Sciatic nerve (tissue), 2 donors: ENCODE results near the gene LIPT1. TPM values are rescaled to one million over a fixed set of nuclear protein-coding genes. Genes with fewer than 3 reads are reported as not detected.
"Not testable (repeated sequence)": the region's sequence is repeated elsewhere in the genome, so short reads cannot be mapped to it uniquely, and the experiment has no call there.

Experiments
- ATAC-seq: fragments of 200-7000 bp; cut with Tn5 transposase; one replicate; pipeline ENCODE4 v1.9.1; 2020; ENCODE audit warnings: mild to moderate bottlenecking, moderate library complexity
- DNase-seq: peaks from one replicate; pipeline ENCODE4 v3.0.0-alpha.2; 2020; ENCODE audit warnings: low spot score
- intact Hi-C: fragments of 100-400 bp; cut with DNase I; formaldehyde crosslinking; loops from one replicate; pipeline ENCODE4 v1.14.2; 2022
- total RNA-seq: library from RNA; stranded (reverse); fragmentation: NEBNext Ultra II Directional; extraction: Animal tissue kit (Norgen Biotek cat#: 25700); gene quantifications from one replicate; pipeline ENCODE4 v1.2.1, GENCODE V29; 2021
- donor health status: DM: no; HTN: no; CAD: no.
- donor health status: DM: no; HTN: no; CAD: no.

The LIPT1 gene
- total RNA-seq, 1 donor from 2014 or later: 12.1 TPM

DNA sequence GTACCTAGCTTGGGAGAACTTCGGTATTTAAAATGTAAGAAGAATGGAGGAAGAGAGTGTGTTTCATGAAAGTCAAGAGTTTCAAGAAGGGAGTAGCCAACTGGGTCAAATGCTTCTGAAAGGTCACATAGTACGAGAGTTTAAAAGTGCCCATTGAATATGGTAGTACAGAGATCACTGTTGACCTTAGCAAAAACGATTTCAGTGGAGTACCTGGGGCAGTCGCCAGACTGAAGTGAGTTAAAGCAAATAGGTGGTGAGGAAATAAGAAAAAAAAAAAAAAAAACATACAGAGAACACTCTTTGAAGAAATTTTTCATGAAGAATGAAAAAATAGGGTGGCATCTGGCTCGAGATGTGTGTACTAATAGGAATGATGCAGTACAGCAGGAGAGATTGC lies 11.5 kb downstream of the LIPT1 start:
- DNase-seq: no peak
- intact Hi-C loops: loop anchor here (10.0 kb wide), 1 partner anchor 329 kb away; the partner anchor contains the start of gene REV1
- ATAC-seq: no peak

DNA sequence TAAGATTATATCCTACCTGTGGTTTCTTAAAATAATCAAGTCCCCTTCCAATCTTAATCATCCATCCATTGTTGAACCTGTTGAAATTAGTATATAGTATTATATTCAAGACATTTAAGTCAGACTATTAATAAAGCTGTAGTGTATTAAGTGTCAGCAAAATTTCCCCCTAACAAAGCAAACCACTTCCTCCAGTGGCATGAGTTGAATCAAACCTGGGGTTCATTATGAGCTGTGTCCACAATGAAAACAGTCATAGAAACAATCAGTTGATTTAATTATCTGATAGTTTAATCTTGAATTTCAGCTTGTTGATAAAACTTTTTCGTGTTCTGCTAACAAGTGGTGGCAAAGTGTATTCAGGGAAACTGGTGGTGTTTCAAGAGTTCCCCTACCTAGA lies 14.8 kb downstream of the LIPT1 start:
- intact Hi-C loops: loop anchor here (10.0 kb wide), 1 partner anchor 325 kb away; the partner anchor contains the start of gene REV1
- no peak for ATAC-seq
- DNase-seq: no peak

DNA sequence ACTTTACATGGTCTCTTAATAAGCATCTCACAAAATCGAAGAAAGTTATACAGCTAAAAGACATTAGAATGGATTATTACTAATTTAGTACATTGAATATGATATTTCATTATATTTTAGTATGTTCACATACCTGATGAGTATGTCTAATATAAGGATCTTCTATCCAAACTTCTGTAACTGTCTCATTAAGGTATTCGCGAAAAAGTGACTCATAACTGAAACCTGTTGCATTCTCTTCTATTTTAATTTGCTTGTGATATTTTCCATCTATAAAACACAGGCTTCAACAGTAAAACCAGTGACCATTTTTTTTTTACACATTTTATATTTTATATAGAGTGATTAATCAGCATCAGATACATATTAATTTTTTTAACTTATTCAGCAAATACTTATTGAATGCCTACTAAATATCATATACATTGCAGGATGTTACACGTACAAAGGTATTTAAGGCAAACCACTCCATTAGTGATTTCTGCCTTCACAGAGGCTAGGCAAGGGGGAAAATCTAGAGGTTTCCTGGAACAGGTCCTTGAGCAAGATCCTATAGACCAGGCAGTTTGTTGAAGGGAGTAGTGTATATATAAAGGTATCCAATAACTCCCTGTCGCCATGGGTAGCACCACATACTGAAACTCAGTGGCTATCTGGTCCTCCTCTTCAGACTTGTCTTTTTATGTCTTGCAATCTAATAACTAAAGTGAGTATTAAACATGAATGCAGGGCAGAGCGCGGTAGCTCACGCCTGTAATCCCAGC lies 16.8 kb downstream of the LIPT1 start:
- intact Hi-C loops: no loop called here
- no peak for DNase-seq
- ATAC-seq: no peak

DNA sequence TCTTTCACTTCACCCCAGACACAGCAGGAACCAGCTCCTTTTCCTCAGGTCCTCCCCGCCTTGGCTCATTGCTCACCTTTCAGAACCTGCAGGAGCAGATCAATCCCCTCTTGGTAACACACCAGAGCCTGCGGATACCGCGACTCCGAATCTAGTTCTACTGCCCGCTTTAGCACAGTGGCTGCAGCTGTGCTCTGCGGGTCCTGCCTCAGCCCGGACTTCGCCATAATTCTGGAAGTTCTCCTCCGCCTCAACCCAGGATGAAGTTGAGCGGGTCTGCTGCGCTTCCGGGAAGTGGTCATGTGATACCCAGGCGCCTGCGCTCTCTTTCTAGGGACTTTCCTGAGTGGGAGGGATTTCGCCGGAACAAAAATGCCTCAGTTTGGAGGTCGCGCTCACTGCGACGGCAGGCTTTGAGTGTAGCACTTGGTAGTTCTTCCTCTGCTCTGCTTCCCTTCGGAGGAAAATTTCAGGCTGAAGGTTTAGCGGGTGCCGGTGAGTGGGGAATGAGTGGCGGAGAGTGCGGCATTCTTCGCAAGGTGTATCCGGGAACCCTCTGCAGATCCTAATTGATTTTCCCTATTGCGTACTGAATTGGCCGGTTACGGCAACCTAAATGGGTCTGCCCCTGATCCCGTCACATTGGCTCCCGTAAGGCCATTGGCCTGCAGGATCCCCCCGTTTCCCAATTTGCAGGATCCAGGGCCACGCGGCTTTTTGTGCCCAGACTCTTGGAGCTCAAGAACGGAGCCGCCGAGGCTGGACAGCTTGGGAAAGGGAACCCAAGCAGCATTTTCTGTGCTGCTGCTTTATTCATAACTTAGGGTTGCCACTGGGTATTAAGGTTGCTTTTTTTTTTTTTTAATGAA lies 26.2 kb downstream of the LIPT1 start, which contains the start of the genes MITD1 and MRPL30:
Gene MITD1 (minus strand): TSS at position 304 of the 869 bp plus-strand sequence. CDS start 77 bp downstream, at position 227.
Gene MRPL30 (plus strand): TSS at position 430 of the 869 bp plus-strand sequence. CDS start 5,020 bp downstream, outside the sequence.
- DNase-seq (peak; percentile 94), ATAC-seq (peak; percentile 100)
- intact Hi-C loops: no loop called here

DNA sequence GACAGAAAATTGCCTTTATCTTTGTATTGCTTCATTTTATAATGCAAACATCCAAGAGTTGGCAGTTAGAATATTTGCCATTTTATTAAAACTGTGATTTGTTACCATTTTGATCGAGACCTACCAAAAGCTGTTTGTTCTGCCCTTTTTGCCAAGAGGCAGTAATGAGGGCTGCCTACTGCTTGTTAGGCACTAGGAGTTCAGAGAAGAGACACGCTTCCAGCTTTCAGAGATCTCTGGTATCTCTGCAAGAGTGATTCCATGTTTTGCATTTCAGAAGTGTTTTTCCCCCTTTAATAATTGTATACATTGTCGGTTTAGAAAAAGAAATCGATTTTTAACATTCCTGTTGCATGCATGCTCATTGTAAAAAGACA lies 26.8 kb downstream of the LIPT1 start:
- intact Hi-C loops: no loop called here
- ATAC-seq: no peak
- no peak for DNase-seq

DNA sequence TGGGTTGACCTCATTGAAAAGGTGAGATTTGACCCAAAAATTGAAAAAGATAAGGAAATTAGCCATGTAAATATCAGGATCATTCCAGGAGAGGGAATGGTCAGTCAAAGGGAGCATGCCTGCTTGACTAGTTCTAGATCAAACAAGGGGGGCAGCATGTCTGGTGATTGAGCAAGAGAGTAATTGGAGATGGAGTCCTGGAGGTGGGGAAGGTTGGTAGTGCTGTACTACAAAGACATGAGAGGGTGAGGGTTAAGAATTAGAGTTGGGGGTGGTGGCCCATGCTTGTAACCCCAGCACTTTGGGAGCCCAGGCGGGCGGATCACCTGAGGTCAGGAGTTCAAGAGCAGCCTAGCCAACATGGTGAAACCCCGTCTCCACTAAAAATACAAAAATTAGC lies 28.3 kb downstream of the LIPT1 start:
- intact Hi-C loops: no loop called here
- ATAC-seq: no peak
- no peak for DNase-seq

DNA sequence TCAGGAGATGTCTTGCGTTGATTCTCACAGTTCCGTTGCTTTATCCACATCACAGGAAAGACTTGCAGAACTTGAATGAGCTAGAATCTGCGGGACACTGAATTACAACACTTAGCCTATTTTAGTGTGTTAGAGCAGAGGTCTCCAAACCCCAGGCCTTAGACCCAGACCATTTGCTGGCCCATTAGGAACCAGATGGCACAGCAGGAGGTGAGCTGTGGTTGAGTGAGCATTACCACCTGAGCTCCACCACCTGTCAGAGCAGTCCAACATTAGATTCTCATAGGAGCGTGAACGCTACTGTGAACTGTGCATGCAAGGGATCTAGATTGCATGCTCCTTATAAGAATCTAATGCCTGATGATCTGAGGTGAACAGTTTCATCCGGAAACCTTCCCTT lies 30.0 kb downstream of the LIPT1 start:
- ATAC-seq: no peak
- intact Hi-C loops: no loop called here
- DNase-seq: no peak

DNA sequence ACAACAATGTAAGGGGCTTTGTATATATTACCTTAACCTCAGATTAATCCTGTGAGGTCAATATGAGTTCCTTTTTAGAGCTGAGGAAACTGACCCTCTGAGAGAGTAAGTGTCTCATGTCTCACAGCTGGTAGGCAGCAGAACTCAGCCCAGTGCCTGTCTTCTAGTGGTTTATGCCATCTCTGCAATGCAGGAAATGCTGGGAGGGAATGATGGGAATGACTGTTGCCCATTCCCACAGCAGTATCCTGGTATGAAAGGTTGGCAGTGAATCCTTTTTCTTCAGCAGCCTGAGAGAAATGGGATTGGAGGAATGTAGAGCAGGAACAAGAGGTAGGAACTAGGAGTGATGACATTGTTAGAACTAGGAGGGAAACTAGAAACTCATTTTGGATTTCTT lies 32.2 kb downstream of the LIPT1 start:
- no peak for ATAC-seq
- DNase-seq: no peak
- intact Hi-C loops: no loop called here

DNA sequence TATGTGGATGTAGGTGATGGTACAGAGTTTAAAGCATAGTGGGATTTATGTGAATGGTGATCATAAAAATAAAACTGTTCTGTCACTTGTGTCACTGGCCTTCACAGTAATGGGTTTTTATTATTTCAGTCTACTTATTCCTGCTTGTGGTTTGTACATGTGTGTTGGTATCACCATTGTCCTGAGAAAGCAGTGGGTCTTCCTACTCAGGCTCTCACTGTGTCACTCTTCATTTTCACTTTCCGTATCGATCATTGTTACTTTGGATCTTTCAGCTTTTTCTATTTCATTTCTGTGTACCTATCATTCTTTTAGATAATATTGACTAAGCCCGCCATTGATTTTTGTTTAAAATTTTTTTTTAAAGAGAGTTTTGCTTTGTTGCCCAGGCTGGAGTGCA lies 33.6 kb downstream of the LIPT1 start:
- ATAC-seq: no peak
- intact Hi-C loops: no loop called here
- no peak for DNase-seq

DNA sequence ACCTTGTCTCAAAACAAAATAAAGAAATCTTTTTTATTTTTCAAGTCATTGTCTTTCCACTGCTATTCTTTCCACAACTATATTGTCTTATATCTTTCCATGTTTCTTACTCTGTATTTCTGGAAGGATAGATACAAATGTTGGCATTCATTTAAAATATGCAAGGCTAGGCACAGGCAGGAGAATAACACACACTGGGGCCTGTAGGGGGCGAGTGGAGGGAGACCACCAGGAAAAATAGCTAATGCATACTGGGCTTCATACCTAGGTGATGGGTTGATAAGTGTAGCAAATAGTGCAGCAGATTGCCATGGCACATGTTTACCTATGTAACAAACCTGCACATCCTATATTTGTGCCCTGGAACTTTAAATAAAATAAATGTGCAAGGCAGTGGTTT lies 35.8 kb downstream of the LIPT1 start:
- DNase-seq: no peak
- ATAC-seq: no peak

DNA sequence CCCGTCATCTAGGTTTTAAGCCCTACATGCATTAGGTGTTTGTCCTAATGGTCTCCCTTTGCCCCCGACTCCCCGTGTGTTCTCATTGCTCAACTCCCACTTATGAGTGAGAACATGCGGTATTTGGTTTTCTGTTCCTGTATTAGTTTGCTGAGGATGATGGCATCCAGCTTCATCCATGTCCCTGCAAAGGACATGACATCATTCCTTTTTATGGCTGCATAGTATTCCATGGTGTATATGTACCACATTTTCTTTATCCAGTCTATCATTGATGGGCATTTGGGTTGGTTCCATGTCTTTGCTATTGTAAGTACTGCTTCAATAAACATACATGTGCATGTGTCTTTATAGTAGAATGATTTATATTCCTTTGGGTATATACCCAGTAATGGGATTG lies 37.6 kb downstream of the LIPT1 start:
- ATAC-seq, intact Hi-C loops, DNase-seq: not testable (repeated sequence)

More for the DNA sequence above, 35.8 kb downstream of the LIPT1 start:
- intact Hi-C loops: no loop called here

DNA sequence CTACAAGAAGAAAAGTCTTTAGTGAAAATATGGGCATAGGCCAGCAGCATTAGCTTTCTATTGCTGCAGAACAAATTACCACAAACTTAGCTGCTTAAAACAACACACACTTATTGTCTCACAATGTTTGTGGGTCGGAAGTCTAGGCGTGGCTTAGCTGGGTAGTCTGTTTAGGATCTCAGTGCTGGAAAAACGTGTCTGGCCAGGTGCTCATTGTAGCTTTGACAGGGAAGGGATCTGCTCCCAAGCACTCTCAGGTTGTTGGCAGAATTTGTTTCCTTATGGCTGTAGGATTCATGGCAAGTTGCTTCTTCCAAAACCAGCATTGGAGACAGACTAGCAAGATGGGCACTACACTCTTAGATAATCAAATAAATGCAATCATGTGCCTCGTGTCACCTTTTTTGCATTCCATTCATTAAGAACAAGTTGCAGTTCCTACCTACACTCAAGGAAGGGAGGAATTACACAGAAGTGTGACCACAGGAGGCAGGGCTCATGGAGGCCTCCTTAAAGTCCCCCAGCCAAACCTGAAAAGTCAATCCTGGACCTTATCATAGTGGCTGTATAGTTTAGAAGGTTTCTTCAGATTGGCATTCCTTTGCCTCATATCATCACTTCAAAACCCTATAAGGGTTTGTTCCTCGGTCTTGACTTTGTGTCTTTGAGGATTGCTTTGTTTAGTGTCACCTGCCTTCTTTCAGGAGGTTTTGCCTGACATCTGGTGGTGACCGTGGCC lies 43.5 kb downstream of the LIPT1 start:
- intact Hi-C loops: no loop called here
- no peak for DNase-seq
- ATAC-seq: no peak

DNA sequence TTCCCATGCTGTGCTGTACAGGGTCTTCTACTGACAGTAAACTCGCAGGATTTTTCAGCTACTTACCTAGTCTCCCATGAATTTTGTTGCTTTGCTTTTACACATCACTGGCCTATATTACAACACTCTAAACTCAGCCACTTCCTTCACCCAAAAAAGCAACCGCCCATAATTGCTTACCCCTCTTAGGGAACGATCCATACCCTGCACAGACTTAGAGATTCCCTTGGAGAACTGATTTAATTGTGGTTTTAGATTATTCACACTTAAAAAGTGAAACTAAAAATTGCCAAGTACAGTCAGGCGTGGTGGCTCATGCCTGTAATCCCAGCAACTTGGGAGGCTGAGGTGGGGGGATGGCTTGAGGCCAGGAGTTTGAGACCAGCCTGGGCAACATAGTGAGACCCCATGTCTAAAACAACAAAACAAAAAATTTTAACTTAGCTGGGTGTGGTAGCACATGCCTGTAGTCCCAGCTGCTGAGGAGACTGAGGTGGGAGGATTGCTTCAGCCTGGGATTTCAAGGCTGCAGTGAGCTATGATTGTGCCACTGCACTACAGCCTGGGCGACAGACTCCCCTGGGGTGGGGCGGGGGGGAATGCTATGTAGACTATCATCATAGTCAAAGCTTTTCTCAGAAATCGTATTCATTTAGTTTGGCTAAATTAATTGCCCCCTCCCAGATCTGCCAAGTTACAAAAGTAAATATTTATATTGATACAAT lies 45.5 kb downstream of the LIPT1 start:
- no peak for ATAC-seq
- DNase-seq: no peak
- intact Hi-C loops: no loop called here

DNA sequence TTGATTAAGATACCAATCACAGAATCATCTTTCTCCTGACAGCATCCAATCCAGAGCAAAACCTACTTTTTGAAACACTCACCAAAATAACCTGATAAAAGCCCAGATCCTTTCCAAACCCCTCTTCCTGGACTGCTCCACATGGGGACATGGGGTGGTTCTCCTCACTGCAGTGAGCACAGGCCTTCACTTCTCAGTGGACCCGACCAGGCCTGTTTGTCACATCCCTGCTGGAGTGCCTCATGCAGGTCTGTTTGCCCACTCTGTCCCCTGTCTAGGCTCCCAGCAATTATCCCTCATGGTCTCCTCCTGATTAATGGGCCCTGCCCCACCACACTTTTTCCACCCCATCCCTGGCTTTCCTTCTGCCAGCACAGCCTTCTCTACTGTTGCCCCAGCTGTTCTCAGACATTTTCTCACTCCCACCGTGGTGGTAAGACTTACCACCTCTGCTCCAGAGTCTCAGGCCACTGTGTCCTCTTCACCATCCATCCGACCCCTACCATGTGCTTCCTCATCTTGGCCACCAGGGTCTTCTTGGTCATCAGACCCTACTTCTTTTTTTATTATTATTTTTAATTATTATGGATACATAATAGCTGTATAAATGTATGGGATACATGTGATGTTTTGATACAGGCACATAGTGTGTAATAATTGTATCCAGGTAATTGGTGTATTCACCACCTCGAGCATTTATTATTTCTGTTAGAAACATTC lies 47.4 kb downstream of the LIPT1 start:
- intact Hi-C loops: no loop called here
- no peak for DNase-seq
- ATAC-seq: no peak

DNA sequence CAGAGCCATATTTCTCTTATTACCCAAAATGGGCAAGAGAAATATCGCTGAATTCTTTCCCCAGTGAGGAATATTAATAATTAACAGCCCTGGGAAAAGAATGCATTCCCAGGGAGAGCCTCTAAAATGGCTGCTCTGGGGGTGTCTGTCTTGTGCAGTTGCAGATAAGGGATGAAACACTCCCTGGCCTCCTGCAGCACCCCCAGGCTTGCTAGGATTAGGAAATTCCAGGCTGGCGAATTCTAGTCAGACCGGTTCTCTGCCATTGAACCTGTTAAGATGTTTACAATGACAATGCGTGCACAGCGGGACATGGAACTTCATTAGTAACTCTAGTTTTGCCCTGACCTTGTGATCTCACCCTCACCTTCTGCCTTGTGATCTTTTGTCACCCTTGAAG lies 50.7 kb downstream of the LIPT1 start:
- intact Hi-C loops: no loop called here
- no peak for DNase-seq
- no peak for ATAC-seq
